H1 (cell line): ENCODE data around the gene HMGCLL1. TPM values are rescaled to one million over a fixed set of nuclear protein-coding genes. Genes with fewer than 3 reads are reported as not detected.

Experiments
- ATF3 ChIP-seq: IDR thresholded peaks from 2 replicates; pipeline ENCODE4 v1.6.1; 2011; ENCODE audit warnings: low read depth, mild to moderate bottlenecking, low read length; ENCODE audit not compliant: insufficient read depth
- SIN3A ChIP-seq, 2 experiments: IDR thresholded peaks in 1 of 2; conservative IDR thresholded peaks in 1 of 2; 2 replicates each; pipeline ENCODE4 v1.6.1; 2011 to 2012; ENCODE audit warnings: low read length in 2 of 2, improper control_type of control experiment in 1 of 2, low read depth in 1 of 2, mild to moderate bottlenecking in 1 of 2
- SIX5 ChIP-seq: IDR thresholded peaks from 2 replicates; pipeline ENCODE4 v1.6.1; 2011; ENCODE audit warnings: mild to moderate bottlenecking, low read depth, low read length
- USF2 ChIP-seq: IDR thresholded peaks from 2 replicates; pipeline ENCODE4 v1.6.1; 2011; ENCODE audit warnings: low read length, improper control_type of control experiment
- polyA plus RNA-seq, 7 experiments: library from polyadenylated mRNA; depleted of rRNA in 3 of 7; stranded (reverse) in 5 of 7; unstranded in 2 of 7; fragments of >200 nt in 5 of 7; fragments of 200-250 nt in 2 of 7; gene quantifications; 1 replicate in 5 of 7; 2 replicates in 1 of 7; 4 replicates in 1 of 7; pipeline versions ENCODE4 v1.2.1 to v1.2.3, GENCODE V29; 2011 to 2013; ENCODE audit warnings: missing spikeins in 2 of 7, mixed read lengths in 2 of 7
- total RNA-seq: library from RNA; stranded (reverse); fragmentation: NEBNext Ultra II Directional; extraction: Animal tissue kit (Norgen Biotek cat#: 25700); gene quantifications from 2 replicates; pipeline ENCODE4 v1.2.1, GENCODE V29; 2021

HMGCLL1 gene
- total and polyA plus RNA-seq, 2 of the 8 experiments (the other 6 are each of a cell fraction or from before 2014, with no cell fraction given), result 0.06 to 0.41 TPM

GRCh38 chr6:55557146-55557545 lies 21.8 kb downstream of the HMGCLL1 start (continued):
- no peak for TF ChIP-seq ATF3
- no peak for TF ChIP-seq USF2
- TF ChIP-seq SIN3A (conservative IDR thresholded peaks at IDR 0.05 in 1 of 2, IDR thresholded peaks at IDR 0.05 in 1 of 2; ENCODE audit: low read depth in 1 of 2, low read length in 2 of 2), result no peak
- TF ChIP-seq SIX5, result no peak
